ENCODE measurements around the gene ELFN1.

DNA sequence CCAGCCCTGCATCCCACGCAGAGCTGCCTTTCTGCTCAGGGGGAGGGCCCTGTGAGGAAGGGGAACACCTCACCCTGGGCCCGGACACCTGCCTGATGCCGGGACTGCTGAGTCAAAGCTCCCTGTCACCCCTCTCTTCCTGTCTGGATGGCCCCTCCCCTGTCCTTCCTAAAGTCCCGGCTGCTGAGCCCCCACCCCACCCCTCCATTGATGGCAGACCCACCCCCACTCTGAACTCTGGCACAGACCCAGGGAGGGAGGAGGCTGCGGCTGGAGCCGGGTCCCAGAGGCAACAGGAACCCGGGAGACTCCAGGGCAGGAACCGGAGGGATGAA, 78.7 kb downstream of the ELFN1 start:
- TF ChIP-seq CTCF (IDR thresholded peaks at IDR 0.05 in 4 of 5, conservative IDR thresholded peaks at IDR 0.05 in 1 of 5) (no peak), POLR2A (IDR thresholded peaks at IDR 0.05) (no peak)

Measured in gastrocnemius medialis (tissue), 4 donors.